Endothelial cell (in vitro differentiated cells): ENCODE data around the gene SLBP. TPM values are rescaled to one million over a fixed set of nuclear protein-coding genes. Genes with fewer than 3 reads are reported as not detected.

ENCODE experiments used
- DNase-seq: peaks from one replicate; pipeline ENCODE4 v3.0.0; 2021; ENCODE audit warnings: low spot score
- H3K27ac Mint-ChIP-seq: one replicate; pipeline ENCODE4 v1.8.0; 2021; ENCODE audit warnings: mixed read lengths, inconsistent platforms; ENCODE audit not compliant: unreplicated experiment
- H3K27me3 Mint-ChIP-seq: one replicate; pipeline ENCODE4 v1.8.0; 2021; ENCODE audit warnings: mild to moderate bottlenecking, moderate library complexity, mixed read lengths, inconsistent platforms; ENCODE audit not compliant: unreplicated experiment
- H3K36me3 Mint-ChIP-seq: one replicate; pipeline ENCODE4 v1.8.0; 2021; ENCODE audit warnings: mild to moderate bottlenecking, low read depth, mixed read lengths, inconsistent platforms; ENCODE audit not compliant: unreplicated experiment
- H3K4me1 Mint-ChIP-seq: one replicate; pipeline ENCODE4 v1.8.0; 2021; ENCODE audit warnings: mild to moderate bottlenecking, mixed read lengths, inconsistent platforms; ENCODE audit not compliant: unreplicated experiment
- H3K4me3 Mint-ChIP-seq: one replicate; pipeline ENCODE4 v1.8.0; 2021; ENCODE audit warnings: mild to moderate bottlenecking, mixed read lengths, inconsistent platforms; ENCODE audit not compliant: unreplicated experiment
- H3K9me3 Mint-ChIP-seq: one replicate; pipeline ENCODE4 v1.8.0; 2021; ENCODE audit warnings: mixed read lengths, inconsistent platforms; ENCODE audit not compliant: unreplicated experiment
- total RNA-seq: library from RNA; stranded (reverse); fragmentation: NEBNext Ultra II Directional; extraction: Animal tissue kit (Norgen Biotek cat#: 25700); gene quantifications from one replicate; pipeline ENCODE4 v1.2.1, GENCODE V29; 2021; ENCODE audit not compliant: unreplicated experiment
- TF ChIP-seq, protein P1 (sequence below): fragments of 200-600 bp; sonication (generic); IDR thresholded peaks from one replicate; pipeline ENCODE4 v1.5.0; 2021; ENCODE audit warnings: antibody characterized with exemption; ENCODE audit not compliant: unreplicated experiment

SLBP gene
- total RNA-seq, 1 donor from 2014 or later = 33.2 TPM

DNA sequence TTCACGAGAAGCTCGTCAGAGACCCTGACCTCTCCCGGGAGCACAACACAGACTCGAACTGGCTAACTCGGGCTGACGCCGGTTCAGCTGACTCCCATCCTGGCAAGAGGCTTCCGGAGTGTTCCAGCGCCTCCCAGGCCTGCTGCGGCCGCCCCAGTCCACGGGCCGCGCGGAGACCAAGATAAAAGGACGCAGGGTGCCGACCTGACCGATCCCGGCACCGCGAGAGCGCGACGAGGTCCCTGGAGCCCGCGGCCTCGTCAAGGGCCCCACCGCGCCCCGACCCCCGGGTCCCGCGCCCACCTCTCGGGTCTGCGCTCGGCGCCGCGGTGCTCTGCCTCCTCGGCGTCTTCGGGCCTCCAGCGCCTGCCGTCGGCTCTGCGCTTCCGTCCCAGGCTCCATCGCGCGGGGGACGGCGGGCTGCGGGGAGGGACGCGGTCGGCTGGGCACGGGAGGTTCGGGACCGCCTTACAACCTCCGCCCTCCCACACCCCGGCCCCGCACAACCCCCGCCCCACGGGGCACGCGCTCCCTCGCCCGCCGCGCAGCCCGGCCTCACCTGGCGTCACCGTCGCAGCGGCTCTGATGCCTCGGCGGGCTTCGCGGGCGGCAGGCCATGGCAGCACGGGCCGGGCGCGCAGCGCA lies 426 bp downstream of the SLBP start:
- peak overlapping the region; percentile 98 for H3K4me3 Mint-ChIP-seq

DNA sequence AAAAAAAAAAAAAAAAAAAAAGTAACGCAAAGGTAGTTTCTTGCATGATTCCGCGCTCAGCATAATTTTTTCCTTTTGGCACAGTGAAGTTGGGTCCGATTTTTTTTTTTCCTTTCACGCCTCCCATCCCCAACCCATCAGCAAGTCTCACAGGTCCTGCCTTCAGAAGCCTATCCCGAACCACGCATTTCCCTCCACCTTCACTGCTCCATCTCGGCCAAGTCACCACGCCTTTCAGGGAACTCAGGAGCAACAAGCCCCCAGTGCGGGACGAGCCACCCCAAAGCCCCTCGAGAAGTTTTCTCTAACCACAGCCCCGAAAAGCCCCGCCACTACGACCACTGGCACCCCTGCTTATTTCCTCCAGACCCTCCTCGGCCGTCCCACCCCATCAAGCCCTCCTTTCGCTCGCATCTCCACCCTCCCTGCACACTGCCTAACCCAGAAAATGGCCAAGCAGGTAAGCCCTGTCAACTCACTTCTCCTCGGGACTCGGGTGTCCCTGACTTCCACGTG lies 1.0 kb downstream of the SLBP start:
- Mint-ChIP-seq H3K27ac (peak overlapping the region; percentile 90), H3K27me3 (peaks cover 5% of the 10 kb centered on the region), H3K4me1 (peaks cover 17% of the 10 kb centered on the region), H3K36me3 (peaks cover 14% of the 10 kb centered on the region), H3K4me3 (peak overlapping the region; percentile 98), H3K9me3 (no peaks in the 10 kb centered on the region)
- TF ChIP-seq, protein P1, sequence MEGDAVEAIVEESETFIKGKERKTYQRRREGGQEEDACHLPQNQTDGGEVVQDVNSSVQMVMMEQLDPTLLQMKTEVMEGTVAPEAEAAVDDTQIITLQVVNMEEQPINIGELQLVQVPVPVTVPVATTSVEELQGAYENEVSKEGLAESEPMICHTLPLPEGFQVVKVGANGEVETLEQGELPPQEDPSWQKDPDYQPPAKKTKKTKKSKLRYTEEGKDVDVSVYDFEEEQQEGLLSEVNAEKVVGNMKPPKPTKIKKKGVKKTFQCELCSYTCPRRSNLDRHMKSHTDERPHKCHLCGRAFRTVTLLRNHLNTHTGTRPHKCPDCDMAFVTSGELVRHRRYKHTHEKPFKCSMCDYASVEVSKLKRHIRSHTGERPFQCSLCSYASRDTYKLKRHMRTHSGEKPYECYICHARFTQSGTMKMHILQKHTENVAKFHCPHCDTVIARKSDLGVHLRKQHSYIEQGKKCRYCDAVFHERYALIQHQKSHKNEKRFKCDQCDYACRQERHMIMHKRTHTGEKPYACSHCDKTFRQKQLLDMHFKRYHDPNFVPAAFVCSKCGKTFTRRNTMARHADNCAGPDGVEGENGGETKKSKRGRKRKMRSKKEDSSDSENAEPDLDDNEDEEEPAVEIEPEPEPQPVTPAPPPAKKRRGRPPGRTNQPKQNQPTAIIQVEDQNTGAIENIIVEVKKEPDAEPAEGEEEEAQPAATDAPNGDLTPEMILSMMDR = no peak
- no peak for DNase-seq

More for the DNA sequence above, 426 bp downstream of the SLBP start:
- Mint-ChIP-seq H3K4me1 (peaks cover 17% of the 10 kb centered on the region), H3K36me3 (peaks cover 14% of the 10 kb centered on the region), H3K9me3 (no peaks in the 10 kb centered on the region), H3K27ac (peak overlapping the region; percentile 90), H3K27me3 (peaks cover 5% of the 10 kb centered on the region)
- TF ChIP-seq, protein P1 = no peak
- DNase-seq = peak; percentile 44

DNA sequence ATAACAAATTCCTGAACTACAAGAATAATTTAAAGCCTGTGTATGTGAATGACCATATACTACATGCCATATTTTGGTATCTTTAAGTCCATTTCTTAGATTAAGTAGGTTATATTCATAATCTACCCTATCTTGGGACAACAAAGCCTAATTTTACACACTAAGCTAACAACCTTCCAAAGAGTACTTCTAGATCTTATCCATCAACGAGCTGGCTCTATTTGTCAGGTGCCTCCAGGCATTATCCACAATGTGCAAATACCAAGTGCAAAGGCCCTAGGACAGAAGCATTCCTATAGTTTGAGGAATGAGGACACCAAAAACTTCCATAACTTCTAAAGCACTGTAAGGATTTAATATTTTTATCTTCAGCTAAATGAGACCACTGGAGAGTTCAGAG lies 3.5 kb downstream of the SLBP start:
- peaks cover 17% of the 10 kb centered on the region for H3K4me1 Mint-ChIP-seq
- no peak overlapping the region for H3K27ac Mint-ChIP-seq
- TF ChIP-seq, protein P1 = no peak
- H3K36me3 Mint-ChIP-seq = peaks cover 14% of the 10 kb centered on the region
- no peaks in the 10 kb centered on the region for H3K9me3 Mint-ChIP-seq
- DNase-seq = no peak
- peak overlapping the region; percentile 27 for H3K4me3 Mint-ChIP-seq
- peaks cover 5% of the 10 kb centered on the region for H3K27me3 Mint-ChIP-seq

DNA sequence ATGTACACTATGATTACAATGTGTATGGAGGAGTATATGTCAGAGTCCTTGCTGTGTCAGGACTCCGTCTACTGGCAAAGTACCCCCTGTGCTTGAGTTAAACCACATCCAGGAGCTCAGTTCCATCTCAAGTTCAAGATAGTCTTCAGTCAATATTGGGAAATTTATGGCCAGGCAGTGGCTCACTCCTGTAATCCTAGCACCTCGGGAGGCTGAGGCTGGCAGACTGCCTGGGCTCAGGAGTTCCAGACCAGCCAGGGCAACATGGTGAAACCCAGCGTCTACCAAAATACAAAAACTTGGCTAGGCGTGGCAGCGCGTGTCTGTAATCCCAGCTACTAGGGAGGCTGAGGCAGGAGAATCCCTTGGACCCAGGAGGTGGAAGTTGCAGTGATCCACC lies 5.8 kb downstream of the SLBP start:
- H3K27me3 Mint-ChIP-seq = peaks cover 5% of the 10 kb centered on the region
- H3K9me3 Mint-ChIP-seq = no peaks in the 10 kb centered on the region
- TF ChIP-seq, protein P1 = no peak
- peaks cover 19% of the 10 kb centered on the region for H3K36me3 Mint-ChIP-seq
- H3K4me1 Mint-ChIP-seq = peaks cover 15% of the 10 kb centered on the region
- no peak overlapping the region for H3K4me3 Mint-ChIP-seq
- no peak overlapping the region for H3K27ac Mint-ChIP-seq
- no peak for DNase-seq

DNA sequence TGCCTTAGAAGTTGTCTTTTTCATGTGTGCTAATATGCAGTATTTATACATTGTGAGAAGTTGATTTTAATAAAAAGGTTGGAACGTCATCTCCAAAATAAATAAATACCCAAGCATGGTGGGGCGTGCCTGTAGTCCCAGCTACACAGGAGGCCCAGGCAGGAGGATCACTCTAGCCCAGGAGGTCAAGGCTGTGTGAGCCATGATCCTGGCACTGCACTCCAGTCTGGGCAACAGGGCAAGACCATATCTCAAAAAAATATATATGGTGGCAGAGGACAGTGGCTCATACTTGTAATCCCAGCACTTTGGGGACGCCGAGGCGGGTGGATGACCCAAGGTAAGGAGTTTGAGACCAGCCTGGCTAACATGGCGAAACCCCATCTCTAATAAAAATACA lies 6.4 kb downstream of the SLBP start:
- Mint-ChIP-seq H3K27me3 (no peaks in the 10 kb centered on the region), H3K4me3 (no peak overlapping the region), H3K9me3 (no peaks in the 10 kb centered on the region), H3K4me1 (peaks cover 8% of the 10 kb centered on the region), H3K36me3 (peaks cover 15% of the 10 kb centered on the region), H3K27ac (no peak overlapping the region)
- no peak for DNase-seq
- TF ChIP-seq, protein P1 = no peak
